ENCODE results near the gene TMCC3.
"Not testable (repeated sequence)": the region's sequence is repeated elsewhere in the genome, so short reads cannot be mapped to it uniquely, and the experiment has no call there.

TMCC3 gene

GRCh38 chr12:94565683-94566082 lies 84.7 kb downstream of the TMCC3 start:
- TF ChIP-seq ZNF274 (IDR thresholded peaks at IDR 0.05; ENCODE audit: low read depth, low read length), result no peak

GRCh38 chr12:94563286-94563685 lies 87.1 kb downstream of the TMCC3 start:
- TF ChIP-seq ZNF274 (IDR thresholded peaks at IDR 0.05; ENCODE audit: low read depth, low read length), result no peak
- no peak overlapping the region for H3K4me3 ChIP-seq (ENCODE audit: low read length)

More at GRCh38 chr12:94565683-94566082, 84.7 kb downstream of the TMCC3 start:
- no peak overlapping the region for H3K4me3 ChIP-seq (ENCODE audit: low read length)

- no peak overlapping the region; the same call in 1 of the 2 replicates for H3K4me3 ChIP-seq (ENCODE audit: low read length)
- no peak for TF ChIP-seq ZNF274 (IDR thresholded peaks at IDR 0.05; ENCODE audit: low read depth, low read length)
Measured at GRCh38 chr12:94561943-94562411, 88.4 kb downstream of the TMCC3 start.

GRCh38 chr12:94560431-94561221 lies 89.7 kb downstream of the TMCC3 start:
- no peak overlapping the region for H3K4me3 ChIP-seq (ENCODE audit: low read length)
- TF ChIP-seq ZNF274 (IDR thresholded peaks at IDR 0.05; ENCODE audit: low read depth, low read length), result no peak

GRCh38 chr12:94558612-94559011 lies 91.7 kb downstream of the TMCC3 start:
- no peak overlapping the region for H3K4me3 ChIP-seq (ENCODE audit: low read length)
- TF ChIP-seq ZNF274 (IDR thresholded peaks at IDR 0.05; ENCODE audit: low read depth, low read length), result no peak

- no peak for TF ChIP-seq ZNF274 (IDR thresholded peaks at IDR 0.05; ENCODE audit: low read depth, low read length)
- no peak overlapping the region for H3K4me3 ChIP-seq (ENCODE audit: low read length)
Measured at GRCh38 chr12:94557746-94558295, 92.5 kb downstream of the TMCC3 start.

- no peak overlapping the region for H3K4me3 ChIP-seq (ENCODE audit: low read length)
- TF ChIP-seq ZNF274 (IDR thresholded peaks at IDR 0.05; ENCODE audit: low read depth, low read length), result no peak
Measured at GRCh38 chr12:94555687-94556086, 94.7 kb downstream of the TMCC3 start.

- no peak for TF ChIP-seq ZNF274 (IDR thresholded peaks at IDR 0.05; ENCODE audit: low read depth, low read length)
- no peak overlapping the region for H3K4me3 ChIP-seq (ENCODE audit: low read length)
Measured at GRCh38 chr12:94553875-94554274, 96.5 kb downstream of the TMCC3 start.

- TF ChIP-seq ZNF274 (IDR thresholded peaks at IDR 0.05; ENCODE audit: low read depth, low read length), result no peak
Measured at GRCh38 chr12:94553130-94553519, 97.2 kb downstream of the TMCC3 start.

GRCh38 chr12:94551810-94552209 lies 98.5 kb downstream of the TMCC3 start:
- no peak overlapping the region for H3K4me3 ChIP-seq (ENCODE audit: low read length)
- no peak for TF ChIP-seq ZNF274 (IDR thresholded peaks at IDR 0.05; ENCODE audit: low read depth, low read length)

More at GRCh38 chr12:94553130-94553519, 97.2 kb downstream of the TMCC3 start:
- no peak overlapping the region for H3K4me3 ChIP-seq (ENCODE audit: low read length)

GRCh38 chr12:94550964-94551363 lies 99.4 kb downstream of the TMCC3 start:
- TF ChIP-seq ZNF274 (IDR thresholded peaks at IDR 0.05; ENCODE audit: low read depth, low read length), result no peak
- H3K4me3 ChIP-seq (ENCODE audit: low read length), result no peak overlapping the region

GRCh38 chr12:94548833-94549232 lies 101.5 kb downstream of the TMCC3 start:
- H3K4me3 ChIP-seq (ENCODE audit: low read length), result not testable (repeated sequence)

- TF ChIP-seq ZNF274 (IDR thresholded peaks at IDR 0.05; ENCODE audit: low read depth, low read length), result no peak
- no peak overlapping the region for H3K4me3 ChIP-seq (ENCODE audit: low read length)
Measured at GRCh38 chr12:94545935-94546771, 104.2 kb downstream of the TMCC3 start.

- no peak overlapping the region for H3K4me3 ChIP-seq (ENCODE audit: low read length)
- no peak for TF ChIP-seq ZNF274 (IDR thresholded peaks at IDR 0.05; ENCODE audit: low read depth, low read length)
Measured at GRCh38 chr12:94544355-94544754, 106.0 kb downstream of the TMCC3 start.
